ENCODE results near the gene RNF217.

RNF217 gene

GRCh38 chr6:125140808-125141207, 178.6 kb downstream of the RNF217 start:
- DNase-seq (ENCODE audit: low spot score), result no peak
- no peak for TF ChIP-seq CTCF (IDR thresholded peaks at IDR 0.05; ENCODE audit: extremely low read depth, missing control alignments)
